ENCODE data around the gene NOL4L.

GRCh38 chr20:32460683-32461320 lies 124.3 kb downstream of the NOL4L start:
- TF ChIP-seq EZH2 (IDR thresholded peaks at IDR 0.05; ENCODE audit: borderline replicate concordance) = no peak
- TF ChIP-seq CTCF (IDR thresholded peaks at IDR 0.05; ENCODE audit: poor library complexity) = no peak
- TF ChIP-seq EZH2phosphoT487 (IDR thresholded peaks at IDR 0.05; ENCODE audit: low read depth, severe bottlenecking, unreplicated experiment) = no peak
